ENCODE measurements around the gene ARG1.
A peak's percentile ranks its signal among the peaks of the same experiment; 100 is the strongest.
"Not testable (repeated sequence)": the region's sequence is repeated elsewhere in the genome, so short reads cannot be mapped to it uniquely, and the experiment has no call there.

ARG1 gene

GRCh38 chr6:131572686-131573415 lies at the start of gene ARG1:
Gene ARG1, plus strand, starts transcription at chr6:131573226. Its CDS starts 57 bp downstream, at chr6:131573283.
- no peak for DNase-seq

GRCh38 chr6:131523988-131524673 lies 48.9 kb upstream of the ARG1 start:
- no peak for DNase-seq

GRCh38 chr6:131524695-131525336 lies 48.2 kb upstream of the ARG1 start:
- no peak for DNase-seq

- DNase-seq, result not testable (repeated sequence)
These were observed 42.1 kb upstream of the ARG1 start for GRCh38 chr6:131530936-131531335.

- not testable (repeated sequence) for DNase-seq
These were observed 41.3 kb upstream of the ARG1 start for GRCh38 chr6:131531681-131532080.

- no peak for DNase-seq
These were observed 40.4 kb upstream of the ARG1 start for GRCh38 chr6:131532580-131533039.

GRCh38 chr6:131538615-131539014 lies 34.4 kb upstream of the ARG1 start:
- not testable (repeated sequence) for DNase-seq

- DNase-seq, result no peak
These were observed 27.7 kb upstream of the ARG1 start for GRCh38 chr6:131545317-131545716.

GRCh38 chr6:131547488-131547887 lies 25.5 kb upstream of the ARG1 start:
- no peak for DNase-seq

GRCh38 chr6:131548441-131548840 lies 24.6 kb upstream of the ARG1 start:
- no peak for DNase-seq

- no peak for DNase-seq
These were observed 23.2 kb upstream of the ARG1 start for GRCh38 chr6:131549811-131550210.

- DNase-seq, result no peak
These were observed 21.1 kb upstream of the ARG1 start for GRCh38 chr6:131551902-131552301.

GRCh38 chr6:131552572-131552971 lies 20.5 kb upstream of the ARG1 start:
- no peak for DNase-seq

- DNase-seq, result peak; percentile 31
These were observed 17.0 kb upstream of the ARG1 start for GRCh38 chr6:131555992-131556391.

GRCh38 chr6:131558922-131559321 lies 14.1 kb upstream of the ARG1 start:
- no peak for DNase-seq

- no peak for DNase-seq
These were observed 10.9 kb upstream of the ARG1 start for GRCh38 chr6:131561925-131562707.

- no peak for DNase-seq
These were observed 8.0 kb upstream of the ARG1 start for GRCh38 chr6:131565056-131565455.

- no peak for DNase-seq
These were observed 4.3 kb upstream of the ARG1 start for GRCh38 chr6:131568726-131569125.

GRCh38 chr6:131574133-131574532 lies 1.1 kb downstream of the ARG1 start:
- no peak for DNase-seq

- no peak for DNase-seq
These were observed 1.7 kb downstream of the ARG1 start for GRCh38 chr6:131574686-131575085.

GRCh38 chr6:131575834-131576478 lies 2.9 kb downstream of the ARG1 start:
- DNase-seq, result no peak

- DNase-seq, result no peak
These were observed 8.5 kb downstream of the ARG1 start for GRCh38 chr6:131581523-131581922.

Data from right hindlimb (tissue), 1 donor.